Subcutaneous adipose tissue (tissue), 4 donors: ENCODE results near the gene NSF. TPM values are rescaled to one million over a fixed set of nuclear protein-coding genes. Genes with fewer than 3 reads are reported as not detected.

ENCODE experiments used
- total RNA-seq, 4 donors: library from RNA; depleted of rRNA; stranded (reverse); fragments of >200 nt; gene quantifications; one replicate each; pipeline ENCODE4 v1.1.0, GENCODE V29; 2016
- TF ChIP-seq, protein P1 (sequence below): fragments of 450-650 bp; IDR thresholded peaks from one replicate; pipeline ENCODE4 v1.5.1; 2016; ENCODE audit warnings: low read depth, mild to moderate bottlenecking, control low read depth, antibody characterized with exemption, moderate library complexity

NSF gene
- total RNA-seq, 4 donors from 2014 or later, result 15.1 to 26.3 (median 19.3) TPM

DNA sequence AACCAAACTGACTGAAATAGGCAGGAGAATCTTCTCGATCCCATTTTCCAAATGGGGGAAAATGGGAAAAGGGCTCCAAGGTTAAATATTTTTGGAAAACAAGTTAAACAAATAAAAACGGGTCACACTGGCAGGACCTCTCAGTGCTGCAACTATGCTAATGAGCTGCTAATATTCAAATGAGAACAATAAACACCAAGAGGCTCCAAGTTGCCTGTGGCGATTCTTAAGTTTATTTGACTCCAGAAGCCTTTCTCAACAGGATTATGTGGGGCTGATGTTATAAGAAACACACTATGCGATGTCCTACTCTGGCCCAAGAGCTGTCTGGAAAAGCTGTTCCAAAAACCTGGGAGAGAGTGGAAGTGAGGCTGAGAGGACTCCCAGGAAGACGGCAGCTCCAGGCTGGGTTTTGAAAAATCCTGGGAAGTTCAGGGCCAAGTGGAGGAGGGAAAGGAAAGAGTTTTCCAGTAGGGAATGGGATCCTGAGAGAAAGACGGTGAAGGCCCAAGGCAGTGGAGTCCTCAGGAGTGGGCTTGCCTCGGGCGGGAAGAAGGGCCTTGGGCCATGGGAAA lies 206.6 kb downstream of the NSF start:
- TF ChIP-seq, protein P1, sequence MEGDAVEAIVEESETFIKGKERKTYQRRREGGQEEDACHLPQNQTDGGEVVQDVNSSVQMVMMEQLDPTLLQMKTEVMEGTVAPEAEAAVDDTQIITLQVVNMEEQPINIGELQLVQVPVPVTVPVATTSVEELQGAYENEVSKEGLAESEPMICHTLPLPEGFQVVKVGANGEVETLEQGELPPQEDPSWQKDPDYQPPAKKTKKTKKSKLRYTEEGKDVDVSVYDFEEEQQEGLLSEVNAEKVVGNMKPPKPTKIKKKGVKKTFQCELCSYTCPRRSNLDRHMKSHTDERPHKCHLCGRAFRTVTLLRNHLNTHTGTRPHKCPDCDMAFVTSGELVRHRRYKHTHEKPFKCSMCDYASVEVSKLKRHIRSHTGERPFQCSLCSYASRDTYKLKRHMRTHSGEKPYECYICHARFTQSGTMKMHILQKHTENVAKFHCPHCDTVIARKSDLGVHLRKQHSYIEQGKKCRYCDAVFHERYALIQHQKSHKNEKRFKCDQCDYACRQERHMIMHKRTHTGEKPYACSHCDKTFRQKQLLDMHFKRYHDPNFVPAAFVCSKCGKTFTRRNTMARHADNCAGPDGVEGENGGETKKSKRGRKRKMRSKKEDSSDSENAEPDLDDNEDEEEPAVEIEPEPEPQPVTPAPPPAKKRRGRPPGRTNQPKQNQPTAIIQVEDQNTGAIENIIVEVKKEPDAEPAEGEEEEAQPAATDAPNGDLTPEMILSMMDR, result no peak

DNA sequence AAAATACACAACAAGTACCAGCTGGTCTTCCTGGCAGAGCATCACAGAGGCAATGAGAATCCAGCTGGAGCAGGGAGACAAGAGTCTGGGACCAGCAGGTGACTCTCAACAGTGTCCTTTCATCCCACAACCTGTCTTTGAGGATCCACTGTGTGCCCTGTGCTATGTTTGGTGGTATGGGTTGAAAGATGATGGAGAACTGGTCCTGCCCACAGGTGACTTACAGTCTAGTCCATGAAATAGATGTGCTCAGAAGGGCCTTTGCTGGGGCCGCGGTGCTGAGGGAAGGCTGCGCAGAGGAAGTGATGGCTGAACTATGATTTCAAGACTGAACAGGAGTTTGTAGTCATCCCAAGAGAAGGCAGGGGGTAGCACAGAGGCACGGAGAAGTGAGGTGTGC lies 210.1 kb downstream of the NSF start:
- TF ChIP-seq, protein P1, result no peak

DNA sequence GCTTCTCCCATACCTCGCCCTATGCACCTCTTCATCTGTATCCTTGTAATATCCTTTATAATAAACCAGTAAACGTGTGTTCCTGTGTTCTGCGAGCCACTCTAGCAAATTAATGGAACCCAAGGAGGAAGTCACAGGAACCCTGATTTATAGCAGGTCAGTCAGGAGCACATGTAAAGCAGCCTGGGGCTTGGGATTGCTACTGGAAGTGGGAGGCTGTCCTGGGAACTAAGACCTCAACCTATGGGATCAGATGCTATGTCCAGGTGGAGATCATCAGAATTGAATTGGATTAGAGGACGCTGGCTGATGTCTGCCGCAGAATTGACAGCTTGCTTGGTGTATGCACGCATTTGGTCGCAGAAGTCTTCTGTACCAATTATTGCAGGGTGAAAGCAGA lies 212.3 kb downstream of the NSF start:
- TF ChIP-seq, protein P1, result no peak

DNA sequence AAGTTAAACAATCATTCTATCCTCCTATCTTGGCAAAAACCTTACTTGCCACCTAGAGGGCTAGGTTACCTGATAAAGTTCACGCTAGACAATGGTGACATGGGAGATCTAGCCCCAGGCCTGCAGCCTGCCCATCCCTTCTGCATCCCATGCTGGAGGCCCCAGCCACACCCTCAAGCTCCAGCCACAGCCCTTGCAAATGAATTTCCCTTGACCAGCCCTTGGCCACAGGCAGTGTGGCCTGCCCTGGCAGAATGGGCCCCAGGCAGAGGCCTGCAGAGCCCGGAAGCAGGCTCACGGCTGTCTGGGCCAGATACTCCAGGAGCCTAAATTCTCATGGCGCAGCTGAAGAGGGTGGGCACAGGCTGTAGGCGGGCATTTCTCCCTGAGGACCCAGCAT lies 213.1 kb downstream of the NSF start:
- TF ChIP-seq, protein P1, result no peak

DNA sequence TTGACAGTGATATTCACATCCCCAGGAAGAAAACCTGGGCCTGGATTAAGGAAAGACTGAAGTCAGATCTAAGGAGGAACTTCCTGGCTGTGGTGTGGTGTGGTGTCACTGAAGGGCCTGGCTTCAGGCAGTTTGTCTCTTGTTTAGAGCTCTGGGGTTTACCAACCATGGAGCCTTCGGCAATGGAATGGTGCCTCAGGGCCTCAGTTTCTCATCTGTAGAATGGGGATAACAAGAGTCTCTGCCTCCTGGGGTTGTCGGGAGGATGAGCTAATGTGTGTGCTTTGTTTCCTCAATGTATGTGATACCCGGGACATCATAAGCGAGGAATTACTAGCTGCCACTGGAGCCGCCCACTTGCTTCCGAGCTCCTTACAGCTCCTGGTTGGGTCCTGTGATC lies 215.3 kb downstream of the NSF start:
- TF ChIP-seq, protein P1, result no peak

Other genes with a start within 250 kb of the NSF start
- 10 to 100 TPM; 11.7 to 21.8 (median 14.1) TPM for gene ARL17B, start 228.9 kb upstream of the NSF start, total RNA-seq
- 10 to 100 TPM in 2 of 4 donors, 1 to 10 TPM in 2; 8.6 to 16.0 (median 10.8) TPM for gene LRRC37A2, start 78.2 kb upstream of the NSF start, total RNA-seq
- 1 to 10 TPM; 4.4 to 9.0 (median 7.3) TPM for gene ARL17A, start 11.0 kb upstream of the NSF start, total RNA-seq
- 1 to 10 TPM in 1 of 4 donors, under 1 TPM in 3; 0.16 to 9.6 (median 0.54) TPM for gene WNT3, start 228.0 kb downstream of the NSF start, total RNA-seq